ENCODE results near the gene SEPHS2.
A peak's percentile ranks its signal among the peaks of the same experiment; 100 is the strongest.

SEPHS2 gene

DNA sequence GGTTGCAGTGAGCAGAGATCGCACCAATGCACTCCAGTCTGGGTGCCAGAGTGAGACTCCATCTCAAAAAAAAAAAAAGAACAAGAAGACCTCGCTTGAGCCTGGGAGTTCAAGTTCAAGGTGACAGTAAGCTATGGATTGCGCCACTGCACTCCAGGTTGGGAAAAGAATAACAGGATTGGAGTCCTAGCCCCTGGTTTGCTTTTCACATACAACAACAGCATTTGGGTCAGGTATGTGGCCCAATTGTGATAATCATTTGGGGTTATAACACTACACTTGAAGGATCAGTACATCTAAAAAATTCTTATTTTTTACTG lies 3.4 kb upstream of the SEPHS2 start:
- TF ChIP-seq CTCF (IDR thresholded peaks at IDR 0.05; ENCODE audit: unreplicated experiment in 3 of 3): no peak
- Mint-ChIP-seq H3K4me3 (no peak overlapping the region), H3K4me1 (peaks cover 13% of the 10 kb centered on the region), H3K9me3 (peaks cover 2% of the 10 kb centered on the region), H3K27me3 (ENCODE audit: low read depth) (peaks cover 7% of the 10 kb centered on the region), H3K27ac (no peak overlapping the region), H3K36me3 (ENCODE audit: low read depth) (peaks cover 14% of the 10 kb centered on the region)

DNA sequence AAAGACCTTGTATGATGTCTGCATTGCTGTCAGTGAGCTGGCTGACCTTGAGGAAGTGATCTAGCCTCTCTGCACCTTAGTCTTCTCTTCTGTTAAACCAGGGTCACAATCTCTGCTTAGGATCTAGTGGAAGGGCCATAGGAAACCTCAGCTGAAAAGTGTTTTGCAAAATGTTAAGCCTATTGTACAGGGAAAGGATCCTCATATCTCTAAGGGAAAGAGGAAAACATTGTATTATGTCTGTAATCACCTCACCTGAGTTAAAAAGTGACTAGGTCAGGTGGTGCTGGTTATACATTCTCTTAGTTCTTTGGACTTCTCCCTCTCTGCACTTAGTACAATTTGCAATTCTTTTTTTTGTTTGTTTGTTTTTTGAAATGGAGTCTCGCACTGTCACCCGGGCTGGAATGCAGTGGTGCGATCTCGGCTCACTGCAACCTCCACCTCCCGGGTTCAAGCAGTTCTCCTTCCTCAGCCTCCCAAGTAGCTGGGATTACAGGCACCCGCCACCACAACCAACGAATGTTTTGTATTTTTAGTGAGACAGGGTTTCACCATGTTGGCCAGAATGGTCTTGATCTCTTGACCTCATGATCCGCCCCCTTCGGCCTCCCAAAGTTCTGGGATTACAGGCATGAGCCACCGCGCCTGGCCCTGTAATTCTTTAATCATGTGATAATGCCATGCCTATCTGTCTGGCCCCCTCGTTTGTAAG lies 2.0 kb upstream of the SEPHS2 start:
- Mint-ChIP-seq H3K4me3 (peak overlapping the region; percentile 44 to 67 (median 58)), H3K36me3 (ENCODE audit: low read depth) (peaks cover 26% of the 10 kb centered on the region), H3K27ac (peak overlapping the region; percentile 95 to 97 (median 97)), H3K27me3 (ENCODE audit: low read depth) (peaks cover 7% of the 10 kb centered on the region), H3K4me1 (peaks cover 17% of the 10 kb centered on the region), H3K9me3 (peaks cover 5% of the 10 kb centered on the region)
- no peak for TF ChIP-seq CTCF (IDR thresholded peaks at IDR 0.05; ENCODE audit: unreplicated experiment in 3 of 3)

- no peak for TF ChIP-seq CTCF (IDR thresholded peaks at IDR 0.05; ENCODE audit: unreplicated experiment in 3 of 3)
- Mint-ChIP-seq H3K27ac (peak overlapping the region; percentile 89 to 97 (median 97)), H3K4me3 (peak overlapping the region; percentile 92 to 95 (median 94)), H3K36me3 (ENCODE audit: low read depth) (peaks cover 30% of the 10 kb centered on the region), H3K4me1 (peaks cover 17% of the 10 kb centered on the region), H3K9me3 (peaks cover 5% of the 10 kb centered on the region), H3K27me3 (ENCODE audit: low read depth) (peaks cover 7% of the 10 kb centered on the region)
Observed at GRCh38 chr16:30446203-30446595, 525 bp upstream of the SEPHS2 start.

DNA sequence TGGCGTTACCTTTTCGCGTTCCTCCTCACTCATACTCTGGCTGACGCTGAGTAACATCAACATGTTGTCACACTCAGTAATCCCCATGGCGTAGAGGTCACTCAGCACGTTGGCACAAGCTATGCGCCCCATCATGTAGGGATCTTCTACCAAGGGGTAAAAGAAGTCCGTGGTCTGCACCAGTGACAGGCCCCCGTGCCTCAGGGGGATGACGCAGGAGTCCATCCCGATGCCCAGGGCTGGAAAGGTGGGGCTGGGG lies 596 bp downstream of the SEPHS2 start:
- no peak for TF ChIP-seq CTCF (IDR thresholded peaks at IDR 0.05; ENCODE audit: unreplicated experiment in 3 of 3)
- H3K27ac Mint-ChIP-seq: peak overlapping the region; percentile 81 to 89 (median 85)
- peaks cover 5% of the 10 kb centered on the region for H3K9me3 Mint-ChIP-seq
- peaks cover 7% of the 10 kb centered on the region for H3K27me3 Mint-ChIP-seq (ENCODE audit: low read depth)
- H3K4me3 Mint-ChIP-seq: peak overlapping the region; percentile 87 to 94 (median 88)
- peaks cover 30% of the 10 kb centered on the region for H3K36me3 Mint-ChIP-seq (ENCODE audit: low read depth)
- H3K4me1 Mint-ChIP-seq: peaks cover 17% of the 10 kb centered on the region

DNA sequence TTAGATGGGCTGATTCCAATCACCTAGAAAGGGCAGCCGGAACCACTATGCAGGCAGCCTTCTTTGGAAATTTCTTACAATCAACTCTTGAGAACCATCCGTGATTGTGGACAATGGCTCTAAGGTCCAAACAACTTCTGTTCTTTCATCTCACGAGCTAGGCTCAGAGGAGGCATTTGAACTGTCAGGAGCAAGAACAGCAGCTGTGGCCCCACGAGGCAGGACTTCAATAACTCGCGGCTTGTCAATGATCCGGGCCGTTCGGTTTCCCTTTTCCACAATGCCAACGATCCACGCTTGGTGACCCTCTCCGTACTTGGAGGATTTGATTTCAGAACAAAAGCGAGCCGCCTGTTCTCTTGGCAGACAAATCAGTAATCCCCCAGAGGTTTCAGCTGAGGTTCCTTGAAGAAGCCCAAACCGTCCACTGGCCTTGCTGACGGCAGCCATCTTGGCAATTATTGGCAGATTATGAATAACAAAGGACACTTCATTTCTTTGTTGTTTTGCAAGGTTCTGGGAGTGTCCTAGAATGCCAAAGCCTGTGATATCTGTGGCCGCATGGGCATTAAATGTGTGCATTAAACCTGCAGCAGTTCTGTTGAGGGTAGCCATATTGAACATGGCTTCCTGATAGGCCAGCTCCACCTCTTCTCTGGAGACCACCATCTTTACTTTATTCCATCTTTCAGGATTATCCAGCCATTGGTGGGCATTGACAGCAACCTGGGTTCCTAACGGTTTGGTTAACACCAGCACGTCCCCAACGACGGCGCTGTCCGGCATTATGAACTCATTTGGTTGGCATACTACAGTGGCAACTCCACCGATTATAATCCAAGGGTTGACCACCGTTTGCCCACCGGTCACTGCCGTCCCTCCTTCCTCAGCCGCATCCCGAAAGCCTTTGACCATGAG lies 1.2 kb downstream of the SEPHS2 start:
- Mint-ChIP-seq H3K4me3 (peak overlapping the region; percentile 87 to 94 (median 88)), H3K36me3 (ENCODE audit: low read depth) (peaks cover 30% of the 10 kb centered on the region), H3K9me3 (peaks cover 5% of the 10 kb centered on the region), H3K4me1 (peaks cover 17% of the 10 kb centered on the region), H3K27me3 (ENCODE audit: low read depth) (peaks cover 7% of the 10 kb centered on the region), H3K27ac (peak overlapping the region; percentile 81 to 89 (median 85))
- no peak for TF ChIP-seq CTCF (IDR thresholded peaks at IDR 0.05; ENCODE audit: unreplicated experiment in 3 of 3)
